Endodermal cell (in vitro differentiated cells): ENCODE measurements around the gene KIF2A. TPM values are rescaled to one million over a fixed set of nuclear protein-coding genes. Genes with fewer than 3 reads are reported as not detected.

ENCODE experiments used
- DNase-seq: peaks from one replicate; pipeline ENCODE4 v3.0.0-alpha.2; 2017
- H3K27ac ChIP-seq: 2 replicates; pipeline ENCODE4 v1.5.1; 2013; ENCODE audit warnings: mild to moderate bottlenecking, low read depth, low read length, moderate library complexity
- H3K27me3 ChIP-seq: 2 replicates; pipeline ENCODE4 v1.6.1; 2013; ENCODE audit warnings: mild to moderate bottlenecking, low read length, moderate library complexity; ENCODE audit not compliant: insufficient read depth, control insufficient read depth, poor library complexity, severe bottlenecking
- H3K36me3 ChIP-seq: 2 replicates; pipeline ENCODE4 v1.7.0; 2013; ENCODE audit warnings: mild to moderate bottlenecking, low read length, moderate library complexity; ENCODE audit not compliant: control insufficient read depth, insufficient read depth
- H3K4me1 ChIP-seq: one replicate; pipeline ENCODE4 v1.7.0; 2013; ENCODE audit warnings: low read length; ENCODE audit not compliant: control insufficient read depth, insufficient read depth
- H3K4me3 ChIP-seq: 2 replicates; pipeline ENCODE4 v1.5.1; 2013; ENCODE audit warnings: mild to moderate bottlenecking, low read length, moderate library complexity
- H3K9ac ChIP-seq: 2 replicates; pipeline ENCODE4 v1.6.1; 2013; ENCODE audit warnings: mild to moderate bottlenecking, low read length, moderate library complexity; ENCODE audit not compliant: poor library complexity, severe bottlenecking; ENCODE audit errors: extremely low read depth
- H3K9me3 ChIP-seq: 2 replicates; pipeline ENCODE4 v1.6.1; 2013; ENCODE audit warnings: mild to moderate bottlenecking, low read length, moderate library complexity; ENCODE audit not compliant: control insufficient read depth
- H3K27ac Mint-ChIP-seq: 2 replicates; pipeline ENCODE4 v1.8.0; 2020; ENCODE audit warnings: mixed read lengths
- H3K27me3 Mint-ChIP-seq: 2 replicates; pipeline ENCODE4 v1.8.0; 2021; ENCODE audit warnings: mild to moderate bottlenecking, mixed read lengths; ENCODE audit not compliant: insufficient read depth
- H3K36me3 Mint-ChIP-seq: 2 replicates; pipeline ENCODE4 v1.8.0; 2020; ENCODE audit warnings: low read depth, mixed read lengths
- H3K4me1 Mint-ChIP-seq: 2 replicates; pipeline ENCODE4 v1.8.0; 2020; ENCODE audit warnings: mixed read lengths
- H3K4me3 Mint-ChIP-seq: 2 replicates; pipeline ENCODE4 v1.8.0; 2020; ENCODE audit warnings: mild to moderate bottlenecking, moderate library complexity, mixed read lengths
- H3K9me3 Mint-ChIP-seq: 2 replicates; pipeline ENCODE4 v1.8.0; 2020; ENCODE audit warnings: mild to moderate bottlenecking, mixed read lengths
- WGBS, 2 experiments: methylation state at CpG; one replicate each; pipeline versions ENCODE4 v1.1.5 to v1.1.7; 2013; ENCODE audit warnings: missing lambda C conversion rate in 2 of 2, mixed read lengths in 1 of 2; ENCODE audit not compliant: insufficient coverage in 1 of 2, insufficient read length in 1 of 2; 5-methylcytosine and 5-hydroxymethylcytosine counted together
- long read RNA-seq, 4 experiments: library from polyadenylated mRNA in 2 of 4; library from RNA in 1 of 4; library from capped mRNA in 1 of 4; stranded (forward) in 3 of 4; unstranded in 1 of 4; transcript quantifications; one replicate each; pipeline ENCODE4 v2.0.0, GENCODE V29; 2020 to 2021; ENCODE audit warnings: inconsistent platforms in 1 of 4
- polyA plus RNA-seq, 2 experiments: library from polyadenylated mRNA; stranded (reverse); fragments of 50-300 nt; gene quantifications; one replicate each; pipeline ENCODE4 v1.2.3, GENCODE V29; 2013
- total RNA-seq, 2 donors: library from RNA; stranded (reverse); fragmentation: NEBNext Ultra II Directional in 1 of 2; extraction: Animal tissue kit (Norgen Biotek cat#: 25700) in 1 of 2; gene quantifications; 2 replicates in 1 of 2; 3 replicates in 1 of 2; pipeline ENCODE4 v1.2.1, GENCODE V29; 2021
- TF ChIP-seq, protein P1 (sequence below): fragments of 200-600 bp; sonication (generic); conservative IDR thresholded peaks from 2 replicates; pipeline ENCODE4 v1.5.0; 2021; ENCODE audit warnings: antibody characterized with exemption, mild to moderate bottlenecking

KIF2A gene
- 10 to 100 TPM; 67.4 to 74.6 TPM for total RNA-seq
- 73.5 TPM for polyA plus RNA-seq (2013, experiment 1 of 2)
- 78.8 TPM for polyA plus RNA-seq (2013, experiment 2 of 2)
- long read RNA-seq, experiment 1, partial matches to known transcripts = 6 of 30 reads
- long read RNA-seq, experiment 1, other reads (novel, unspliced or antisense) = 21 of 30 reads
- long read RNA-seq, experiment 2, transcript KIF2A-202 (20 exons, 2,539 nt) = major isoform, 54 of 108 reads
- long read RNA-seq, experiment 2, partial matches to known transcripts = 7 of 108 reads
- long read RNA-seq, experiment 2, other reads (novel, unspliced or antisense) = 47 of 108 reads
- long read RNA-seq, experiment 3, transcript KIF2A-202 (20 exons, 2,539 nt) = major isoform, 53 of 84 reads
- long read RNA-seq, experiment 3, partial matches to known transcripts = 11 of 84 reads
- long read RNA-seq, experiment 3, other reads (novel, unspliced or antisense) = 20 of 84 reads
- long read RNA-seq, experiment 4, transcript KIF2A-202 (20 exons, 2,539 nt) = major isoform, 6 of 56 reads
- long read RNA-seq, experiment 4, partial matches to known transcripts = 37 of 56 reads
- long read RNA-seq, experiment 4, other reads (novel, unspliced or antisense) = 13 of 56 reads

DNA sequence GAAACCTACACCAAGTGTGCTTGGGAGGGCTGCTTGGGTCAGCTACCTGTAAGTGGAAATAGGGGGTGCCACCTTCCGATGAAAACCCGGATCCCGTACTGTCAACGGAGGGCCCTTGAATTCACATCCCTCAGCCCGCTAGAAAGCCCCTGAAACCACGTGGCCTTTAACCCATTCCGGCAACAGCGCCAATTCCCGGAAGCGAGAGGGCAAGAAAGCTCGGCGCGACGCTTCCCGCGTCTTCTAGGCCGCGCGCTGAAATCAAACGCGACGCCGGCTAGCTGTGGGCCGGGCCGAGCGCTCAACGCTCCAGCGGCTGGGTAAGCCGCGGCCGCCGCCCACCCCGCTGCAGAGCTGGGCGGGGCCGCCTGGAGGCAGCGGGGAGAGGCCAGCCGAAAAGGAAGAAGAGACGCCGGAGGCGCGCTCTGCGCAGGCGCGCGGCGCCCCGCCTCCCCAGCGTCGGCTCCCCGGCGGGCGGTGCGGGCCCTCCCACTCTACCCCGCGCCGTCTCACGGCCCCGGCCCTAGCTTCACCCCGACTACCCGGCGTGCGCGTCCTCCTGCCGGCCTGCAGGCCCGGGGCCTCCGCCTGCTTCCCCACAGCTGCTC is at the start of gene KIF2A:
Gene KIF2A (plus strand): TSS at position 492 of the 608 bp plus-strand sequence. CDS start 267 bp downstream, outside the sequence.
- Mint-ChIP-seq H3K27ac (peak within 1 kb of the TSS; percentile 91), H3K27me3 (no peaks in the 10 kb centered on the region), H3K9me3 (no peaks in the 10 kb centered on the region), H3K36me3 (peaks cover 14% of the 10 kb centered on the region), H3K4me1 (peaks cover 16% of the 10 kb centered on the region), H3K4me3 (peak within 1 kb of the TSS; percentile 90)
- 0 to 1% methylated on average over 21 to 66 of the region's 66 CpGs for WGBS, 2 experiments
- Histone ChIP-seq H3K36me3 (peaks cover 7% of the 10 kb centered on the region), H3K27ac (peak within 1 kb of the TSS; percentile 89), H3K4me3 (peak within 1 kb of the TSS; percentile 93), H3K9ac (peak within 1 kb of the TSS; percentile 72), H3K27me3 (no peaks in the 10 kb centered on the region), H3K9me3 (no peaks in the 10 kb centered on the region), H3K4me1 (no peaks in the 10 kb centered on the region)
- TF ChIP-seq, protein P1, sequence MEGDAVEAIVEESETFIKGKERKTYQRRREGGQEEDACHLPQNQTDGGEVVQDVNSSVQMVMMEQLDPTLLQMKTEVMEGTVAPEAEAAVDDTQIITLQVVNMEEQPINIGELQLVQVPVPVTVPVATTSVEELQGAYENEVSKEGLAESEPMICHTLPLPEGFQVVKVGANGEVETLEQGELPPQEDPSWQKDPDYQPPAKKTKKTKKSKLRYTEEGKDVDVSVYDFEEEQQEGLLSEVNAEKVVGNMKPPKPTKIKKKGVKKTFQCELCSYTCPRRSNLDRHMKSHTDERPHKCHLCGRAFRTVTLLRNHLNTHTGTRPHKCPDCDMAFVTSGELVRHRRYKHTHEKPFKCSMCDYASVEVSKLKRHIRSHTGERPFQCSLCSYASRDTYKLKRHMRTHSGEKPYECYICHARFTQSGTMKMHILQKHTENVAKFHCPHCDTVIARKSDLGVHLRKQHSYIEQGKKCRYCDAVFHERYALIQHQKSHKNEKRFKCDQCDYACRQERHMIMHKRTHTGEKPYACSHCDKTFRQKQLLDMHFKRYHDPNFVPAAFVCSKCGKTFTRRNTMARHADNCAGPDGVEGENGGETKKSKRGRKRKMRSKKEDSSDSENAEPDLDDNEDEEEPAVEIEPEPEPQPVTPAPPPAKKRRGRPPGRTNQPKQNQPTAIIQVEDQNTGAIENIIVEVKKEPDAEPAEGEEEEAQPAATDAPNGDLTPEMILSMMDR = no peak
- DNase-seq = peak; percentile 96

DNA sequence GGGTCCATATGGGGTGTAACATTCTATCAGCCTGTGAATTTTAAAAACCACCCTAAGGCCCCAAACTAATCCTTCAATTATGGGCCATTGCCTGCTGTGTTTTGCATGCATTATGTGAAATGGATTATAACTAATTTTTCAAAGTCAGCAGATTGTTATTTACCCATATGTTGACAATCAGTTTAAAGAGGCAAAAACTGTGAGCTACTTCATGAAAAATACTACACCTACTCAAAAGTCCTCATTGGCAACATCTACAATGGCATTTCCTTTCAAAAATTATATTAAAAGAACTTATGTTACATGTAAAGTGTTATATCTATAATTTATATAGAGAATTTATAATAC is 49.0 kb upstream of the KIF2A start:
- H3K9me3 ChIP-seq = no peaks in the 10 kb centered on the region
- Mint-ChIP-seq H3K27me3 (peaks cover 2% of the 10 kb centered on the region), H3K36me3 (no peaks in the 10 kb centered on the region), H3K27ac (no peak overlapping the region), H3K9me3 (no peaks in the 10 kb centered on the region), H3K4me1 (peaks cover 5% of the 10 kb centered on the region), H3K4me3 (no peak overlapping the region)
- no peak overlapping the region for H3K9ac ChIP-seq
- no peaks in the 10 kb centered on the region for H3K27me3 ChIP-seq
- no peaks in the 10 kb centered on the region for H3K4me1 ChIP-seq
- no peak for DNase-seq
- no peaks in the 10 kb centered on the region for H3K36me3 ChIP-seq
- H3K27ac ChIP-seq = no peak overlapping the region
- no peak overlapping the region for H3K4me3 ChIP-seq
- TF ChIP-seq, protein P1 = no peak

DNA sequence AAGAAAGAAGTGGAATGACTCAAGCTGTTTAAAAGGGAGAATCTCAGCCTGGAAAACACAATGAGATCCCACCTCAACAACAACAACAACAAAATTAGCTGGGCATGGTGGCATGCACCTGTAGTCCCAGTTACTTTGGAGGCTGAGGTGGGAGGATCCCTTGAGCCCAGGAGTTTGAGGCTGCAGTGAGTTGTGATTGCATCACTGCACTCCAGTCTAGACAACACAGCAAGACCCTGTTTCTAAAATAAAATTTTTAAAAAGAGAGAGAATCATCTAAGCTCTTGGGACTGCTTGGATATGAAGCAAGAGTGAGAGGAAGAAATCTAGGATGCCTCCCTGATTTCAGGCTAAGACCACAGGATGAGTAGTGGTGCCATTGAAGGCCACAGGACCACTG is 47.4 kb upstream of the KIF2A start:
- Mint-ChIP-seq H3K4me3 (no peak overlapping the region), H3K4me1 (peaks cover 5% of the 10 kb centered on the region), H3K27me3 (peaks cover 2% of the 10 kb centered on the region), H3K27ac (no peak overlapping the region), H3K9me3 (no peaks in the 10 kb centered on the region), H3K36me3 (no peaks in the 10 kb centered on the region)
- H3K27ac ChIP-seq = no peak overlapping the region
- H3K27me3 ChIP-seq = no peaks in the 10 kb centered on the region
- TF ChIP-seq, protein P1 = no peak
- H3K9ac ChIP-seq = no peak overlapping the region
- no peak overlapping the region for H3K4me3 ChIP-seq
- H3K9me3 ChIP-seq = no peaks in the 10 kb centered on the region
- no peak for DNase-seq
- no peaks in the 10 kb centered on the region for H3K36me3 ChIP-seq
- H3K4me1 ChIP-seq = no peaks in the 10 kb centered on the region
